A549 (cell line): ENCODE measurements around the gene COL12A1. TPM values are rescaled to one million over a fixed set of nuclear protein-coding genes. Genes with fewer than 3 reads are reported as not detected.

Experiments used
- ATAC-seq, 2 experiments: fragments of 200-7000 bp in 1 of 2; fragments of >200 bp in 1 of 2; cut with Nextera tagmentation in 1 of 2; cut with Tn5 transposase in 1 of 2; 3 replicates each; pipeline versions ENCODE4 v1.8.0 to v1.9.1; 2018 to 2020; ENCODE audit warnings: mild to moderate bottlenecking in 1 of 2, moderate library complexity in 1 of 2
- CTCF ChIA-PET: fragments of 300-600 bp; sonication (Branson Sonifier 250); formaldehyde crosslinking; extraction: SDS; loops from one replicate; lab custom pipeline; 2021; ENCODE audit warnings: antibody characterized with exemption, inconsistent platforms; lab: Yijun Ruan, JAX
- POLR2A ChIA-PET: fragments of 350-600 bp; formaldehyde crosslinking; extraction: SDS; loops from one replicate; lab custom pipeline; 2021; ENCODE audit warnings: antibody characterized with exemption, inconsistent platforms; lab: Yijun Ruan, JAX
- DNase-seq, 2 experiments: peaks; one replicate each; pipeline versions ENCODE4 v3.0.0 to v3.0.0-alpha.2; 2011 to 2016; ENCODE audit warnings: low read depth in 1 of 2, low spot score in 1 of 2
- FAIRE-seq: peaks from 2 replicates; lab custom pipeline; 2011; peaks lifted over from hg19 to GRCh38; lab: Jason Lieb, UNC
- H3K27ac ChIP-seq, 2 experiments: fragments of >200 bp; sonication (Bioruptor Twin); formaldehyde crosslinking; 3 replicates each; pipeline ENCODE4 v1.5.1; 2016 to 2017
- H3K4me1 ChIP-seq: fragments of >200 bp; sonication (Bioruptor Twin); formaldehyde crosslinking; 3 replicates; pipeline ENCODE4 v1.6.1; 2016
- H3K4me2 ChIP-seq: fragments of >200 bp; sonication (Bioruptor Twin); formaldehyde crosslinking; 3 replicates; pipeline ENCODE4 v1.6.1; 2016
- H3K4me3 ChIP-seq: fragments of >200 bp; sonication (Bioruptor Twin); formaldehyde crosslinking; 3 replicates; pipeline ENCODE4 v1.5.1; 2016
- H3K9me3 ChIP-seq: fragments of >200 bp; sonication (Bioruptor Twin); formaldehyde crosslinking; 3 replicates; pipeline ENCODE4 v1.6.1; 2016
- CHD2 ChIP-seq: fragments of 150-350 bp; IDR thresholded peaks from 2 replicates; pipeline ENCODE4 v1.6.1; 2014; ENCODE audit warnings: low read length; ENCODE audit not compliant: partially characterized antibody
- FOSL2 ChIP-seq, 2 experiments: fragments of 450-650 bp in 1 of 2; fragments of >200 bp in 1 of 2; sonication (Bioruptor Twin) in 1 of 2; formaldehyde crosslinking; IDR thresholded peaks; 2 replicates each; pipeline versions ENCODE4 v1.5.0 to v1.6.1; 2016 to 2020; ENCODE audit warnings: mild to moderate bottlenecking in 1 of 2, moderate library complexity in 1 of 2
- FOXS1 ChIP-seq: fragments of 250-450 bp; sonication (Bioruptor Pico); IDR thresholded peaks from 2 replicates; pipeline ENCODE4 v1.5.0; 2020; ENCODE audit warnings: mild to moderate bottlenecking, moderate library complexity
- GATA3 ChIP-seq: IDR thresholded peaks from 2 replicates; pipeline ENCODE4 v1.6.1; 2012; ENCODE audit warnings: borderline replicate concordance
- HDAC2 ChIP-seq: fragments of 200-600 bp; sonication (generic); IDR thresholded peaks from 2 replicates; pipeline ENCODE4 v1.6.1; 2016
- HEYL ChIP-seq: fragments of 250-450 bp; sonication (Bioruptor Pico); IDR thresholded peaks from 2 replicates; pipeline ENCODE4 v1.8.0; 2021; ENCODE audit warnings: mild to moderate bottlenecking, moderate library complexity
- HOXB13 ChIP-seq: fragments of 250-450 bp; sonication (Bioruptor Pico); IDR thresholded peaks from 2 replicates; pipeline ENCODE4 v1.5.0; 2020; ENCODE audit warnings: low read depth, mild to moderate bottlenecking, moderate library complexity
- HOXB5 ChIP-seq: fragments of 250-450 bp; sonication (Bioruptor Pico); IDR thresholded peaks from 2 replicates; pipeline ENCODE4 v1.5.0; 2020; ENCODE audit warnings: mild to moderate bottlenecking, moderate library complexity
- KDM1A ChIP-seq: fragments of 200-600 bp; sonication (generic); IDR thresholded peaks from 2 replicates; pipeline ENCODE4 v1.6.1; 2016; ENCODE audit warnings: low read depth, mild to moderate bottlenecking
- MAZ ChIP-seq: fragments of 150-350 bp; IDR thresholded peaks from 2 replicates; pipeline ENCODE4 v1.6.1; 2014; ENCODE audit warnings: antibody characterized with exemption, low read depth, low read length, borderline replicate concordance
- MYC ChIP-seq: IDR thresholded peaks from 2 replicates; pipeline ENCODE4 v1.6.1; 2012; ENCODE audit warnings: mild to moderate bottlenecking, inconsistent platforms, low read length, improper control_type of control experiment, borderline replicate concordance
- POLR2A ChIP-seq: IDR thresholded peaks from 2 replicates; pipeline ENCODE4 v1.6.1; 2012; ENCODE audit warnings: mild to moderate bottlenecking, low read length
- RCOR1 ChIP-seq: fragments of 150-350 bp; IDR thresholded peaks from 2 replicates; pipeline ENCODE4 v1.6.1; 2014; ENCODE audit warnings: antibody characterized with exemption, low read length, low read depth
- TFCP2L1 ChIP-seq: fragments of 250-450 bp; sonication (Bioruptor Pico); IDR thresholded peaks from 2 replicates; pipeline ENCODE4 v1.5.0; 2021; ENCODE audit warnings: mild to moderate bottlenecking
- TP53 ChIP-seq: fragments of 250-450 bp; sonication (Bioruptor Pico); IDR thresholded peaks from 2 replicates; pipeline ENCODE4 v1.5.0; 2021; ENCODE audit warnings: mild to moderate bottlenecking, moderate library complexity
- ZFP36 ChIP-seq: fragments of 450-650 bp; IDR thresholded peaks from 2 replicates; pipeline ENCODE4 v1.6.1; 2014; ENCODE audit warnings: borderline replicate concordance; ENCODE audit not compliant: partially characterized antibody
- ZNF302 ChIP-seq: fragments of 250-450 bp; sonication (Bioruptor Pico); IDR thresholded peaks from 2 replicates; pipeline ENCODE4 v1.9.0; 2021; ENCODE audit warnings: inconsistent platforms, mild to moderate bottlenecking, moderate library complexity
- WGBS: methylation state at CpG from one replicate; pipeline ENCODE4 v1.1.6; 2017; ENCODE audit errors: missing lambda C conversion rate; 5-methylcytosine and 5-hydroxymethylcytosine counted together
- polyA plus RNA-seq, 4 experiments: library from polyadenylated mRNA; depleted of rRNA in 3 of 4; stranded (reverse); fragments of >200 nt; fragmentation: RNase III in 1 of 4; extraction: RNeasy Plus Mini Kit Qiagen cat#74134 plus additional on column Dnase treatment in 1 of 4; gene quantifications; 2 replicates in 3 of 4; 3 replicates in 1 of 4; pipeline ENCODE4 v1.2.3, GENCODE V29; 2011 to 2017
- TF ChIP-seq, protein P1 (sequence below): fragments of 250-450 bp; sonication (Bioruptor Pico); IDR thresholded peaks from 2 replicates; pipeline ENCODE4 v1.5.0; 2020; ENCODE audit warnings: low read depth, mild to moderate bottlenecking, moderate library complexity
- TF ChIP-seq, protein P2 (sequence below): IDR thresholded peaks from 2 replicates; pipeline ENCODE4 v1.6.1; 2012
- TF ChIP-seq, protein P3 (sequence below): IDR thresholded peaks from 2 replicates; pipeline ENCODE4 v1.6.1; 2012; ENCODE audit warnings: low read depth, borderline replicate concordance

The COL12A1 gene
- polyA plus RNA-seq, 2 of the 4 experiments (the other 2 are of a cell fraction): 6.3 to 11.2 TPM

DNA sequence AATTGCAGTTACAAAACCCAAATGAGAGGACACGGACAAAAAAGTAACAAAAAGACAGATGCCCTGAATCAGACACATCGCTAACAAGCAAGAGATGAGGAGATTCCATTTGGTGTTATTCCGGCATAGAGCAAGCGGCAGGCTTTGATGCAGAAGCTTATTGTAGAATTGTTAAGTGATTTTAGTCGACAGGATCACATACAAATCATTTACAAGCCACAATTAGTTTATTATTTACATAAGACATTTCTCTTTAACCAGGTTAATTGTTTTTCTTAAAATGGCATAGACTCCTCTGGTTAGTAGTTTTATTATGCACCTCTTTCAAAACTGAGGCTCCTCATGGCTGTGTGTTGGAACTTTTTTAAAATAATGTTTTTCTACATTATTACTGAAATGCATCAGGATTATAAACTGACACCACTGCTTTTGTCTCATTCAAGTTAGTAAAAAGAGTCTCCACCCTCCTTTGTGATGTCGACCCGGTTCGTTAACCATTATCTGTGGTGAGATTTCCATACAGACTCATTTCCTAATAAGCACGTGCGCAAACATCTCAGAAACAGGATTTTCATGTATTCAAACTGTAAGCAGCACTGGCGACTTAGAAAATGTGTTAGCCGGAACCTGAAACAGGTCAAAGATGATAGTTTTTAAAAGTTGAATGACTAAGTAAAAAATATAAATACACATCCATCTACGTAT lies 119.8 kb downstream of the COL12A1 start (continued):
- TF ChIP-seq ZFP36 (no peak), CHD2 (no peak)
- TF ChIP-seq, protein P1, sequence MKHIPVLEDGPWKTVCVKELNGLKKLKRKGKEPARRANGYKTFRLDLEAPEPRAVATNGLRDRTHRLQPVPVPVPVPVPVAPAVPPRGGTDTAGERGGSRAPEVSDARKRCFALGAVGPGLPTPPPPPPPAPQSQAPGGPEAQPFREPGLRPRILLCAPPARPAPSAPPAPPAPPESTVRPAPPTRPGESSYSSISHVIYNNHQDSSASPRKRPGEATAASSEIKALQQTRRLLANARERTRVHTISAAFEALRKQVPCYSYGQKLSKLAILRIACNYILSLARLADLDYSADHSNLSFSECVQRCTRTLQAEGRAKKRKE: no peak

DNA sequence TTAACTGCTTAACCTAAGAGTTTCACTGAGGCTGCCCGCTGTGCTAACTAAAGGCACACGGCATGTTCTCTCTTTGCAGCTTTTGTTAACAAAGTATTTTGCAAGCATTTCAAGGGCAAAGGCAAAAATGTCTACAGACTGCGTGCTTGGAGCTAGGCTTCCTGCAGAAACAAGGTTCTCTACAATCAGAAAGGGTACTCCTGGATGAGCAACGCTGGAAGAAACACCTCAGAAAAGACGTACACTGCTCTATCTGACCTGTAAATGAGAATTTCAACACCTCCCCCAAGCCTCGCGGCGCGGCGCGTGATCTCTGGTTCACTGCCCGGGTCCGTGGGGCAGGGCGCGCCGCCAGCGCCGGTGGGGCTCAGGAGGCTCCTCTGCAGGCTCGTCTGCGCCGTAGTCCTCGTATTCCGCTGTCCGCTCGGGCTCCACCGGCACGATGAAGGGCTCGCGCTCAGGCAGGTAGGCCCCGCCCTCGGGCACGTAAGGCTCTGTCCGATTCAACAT lies 120.9 kb downstream of the COL12A1 start:
- H3K27ac ChIP-seq: no peak overlapping the region
- H3K4me3 ChIP-seq: no peak overlapping the region
- no peaks in the 10 kb centered on the region for H3K4me1 ChIP-seq
- DNase-seq: no peak
- no peak for FAIRE-seq
- POLR2A ChIA-PET: no interaction called here
- H3K9me3 ChIP-seq: no peaks in the 10 kb centered on the region
- TF ChIP-seq TP53 (no peak), KDM1A (no peak)
- TF ChIP-seq, protein P2, sequence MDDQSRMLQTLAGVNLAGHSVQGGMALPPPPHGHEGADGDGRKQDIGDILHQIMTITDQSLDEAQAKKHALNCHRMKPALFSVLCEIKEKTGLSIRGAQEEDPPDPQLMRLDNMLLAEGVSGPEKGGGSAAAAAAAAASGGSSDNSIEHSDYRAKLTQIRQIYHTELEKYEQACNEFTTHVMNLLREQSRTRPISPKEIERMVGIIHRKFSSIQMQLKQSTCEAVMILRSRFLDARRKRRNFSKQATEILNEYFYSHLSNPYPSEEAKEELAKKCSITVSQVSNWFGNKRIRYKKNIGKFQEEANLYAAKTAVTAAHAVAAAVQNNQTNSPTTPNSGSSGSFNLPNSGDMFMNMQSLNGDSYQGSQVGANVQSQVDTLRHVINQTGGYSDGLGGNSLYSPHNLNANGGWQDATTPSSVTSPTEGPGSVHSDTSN: no peak
- 87% methylated on average over 33 of the region's 33 CpGs for WGBS
- CTCF ChIA-PET: no interaction called here
- ATAC-seq: no peak
- H3K4me2 ChIP-seq: no peak overlapping the region

DNA sequence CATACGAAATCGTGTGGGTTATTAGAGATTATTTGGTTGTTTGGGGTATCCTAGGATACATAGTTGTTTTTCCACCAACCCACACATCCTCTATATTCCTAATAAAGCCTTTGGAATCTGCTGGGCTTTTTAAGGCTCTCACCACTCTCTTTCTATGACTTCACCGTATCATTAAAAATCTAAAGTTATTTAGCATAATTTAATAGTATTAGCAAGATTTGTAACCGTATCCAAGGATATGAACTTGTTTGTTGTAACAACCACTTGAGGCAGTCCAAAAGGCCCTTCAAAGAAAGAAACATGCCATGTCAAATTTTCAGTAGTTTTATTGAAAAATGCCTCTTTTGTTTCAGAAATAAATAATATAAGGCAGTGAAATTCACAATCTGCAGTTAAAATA lies 121.8 kb downstream of the COL12A1 start:
- TF ChIP-seq HEYL (CRISPR knock-in tag) (no peak), ZFP36 (no peak), HOXB5 (no peak), TFCP2L1 (CRISPR knock-in tag) (no peak), CHD2 (no peak), MYC (no peak), RCOR1 (no peak), POLR2A (no peak), GATA3 (no peak), FOXS1 (CRISPR knock-in tag) (no peak), FOSL2 (IDR thresholded peaks at IDR 0.05) (no peak), FOSL2 (CRISPR knock-in tag; IDR thresholded peaks at IDR 0.05) (no peak), ZNF302 (CRISPR knock-in tag) (no peak), MAZ (no peak), HOXB13 (CRISPR knock-in tag) (no peak), HDAC2 (no peak)
- TF ChIP-seq, protein P1: no peak
- TF ChIP-seq, protein P3, sequence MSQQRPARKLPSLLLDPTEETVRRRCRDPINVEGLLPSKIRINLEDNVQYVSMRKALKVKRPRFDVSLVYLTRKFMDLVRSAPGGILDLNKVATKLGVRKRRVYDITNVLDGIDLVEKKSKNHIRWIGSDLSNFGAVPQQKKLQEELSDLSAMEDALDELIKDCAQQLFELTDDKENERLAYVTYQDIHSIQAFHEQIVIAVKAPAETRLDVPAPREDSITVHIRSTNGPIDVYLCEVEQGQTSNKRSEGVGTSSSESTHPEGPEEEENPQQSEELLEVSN: no peak
- ChIA-PET CTCF (no interaction called here), POLR2A (no interaction called here)
- Histone ChIP-seq H3K9me3 (no peaks in the 10 kb centered on the region), H3K4me1 (no peaks in the 10 kb centered on the region), H3K27ac (no peak overlapping the region), H3K4me3 (no peak overlapping the region), H3K4me2 (no peak overlapping the region)
- WGBS: 67% methylated on average over 4 of the region's 4 CpGs
- no peak for FAIRE-seq
- ATAC-seq: no peak
- no peak for DNase-seq
